ENCODE measurements around the gene RAB5B. TPM values are rescaled to one million over a fixed set of nuclear protein-coding genes. Genes with fewer than 3 reads are reported as not detected.

The RAB5B gene
- total RNA-seq, 1 donor from 2014 or later: 105 TPM

- no peak for TF ChIP-seq CTCF (conservative IDR thresholded peaks at IDR 0.05)
Observed at GRCh38 chr12:55991110-55991509, 17.2 kb downstream of the RAB5B start.

GRCh38 chr12:55993230-55993853 lies 19.5 kb downstream of the RAB5B start:
- Mint-ChIP-seq H3K4me3 (no peak overlapping the region), H3K36me3 (peaks cover 24% of the 10 kb centered on the region), H3K27me3 (no peaks in the 10 kb centered on the region), H3K9me3 (no peaks in the 10 kb centered on the region), H3K27ac (no peak overlapping the region), H3K4me1 (ENCODE audit: unreplicated experiment) (peaks cover 8% of the 10 kb centered on the region)
- no peak for TF ChIP-seq CTCF (conservative IDR thresholded peaks at IDR 0.05)
- no peak for DNase-seq (ENCODE audit: extremely low spot score, unreplicated experiment)

More at GRCh38 chr12:55991110-55991509, 17.2 kb downstream of the RAB5B start:
- no peak overlapping the region for H3K27ac Mint-ChIP-seq
- peaks cover 2% of the 10 kb centered on the region for H3K4me1 Mint-ChIP-seq (ENCODE audit: unreplicated experiment)
- H3K27me3 Mint-ChIP-seq: no peaks in the 10 kb centered on the region
- H3K9me3 Mint-ChIP-seq: no peaks in the 10 kb centered on the region
- H3K4me3 Mint-ChIP-seq: no peak overlapping the region
- no peak for DNase-seq (ENCODE audit: extremely low spot score, unreplicated experiment)
- peaks cover 24% of the 10 kb centered on the region for H3K36me3 Mint-ChIP-seq

GRCh38 chr12:55995366-55995765 lies 21.5 kb downstream of the RAB5B start:
- Mint-ChIP-seq H3K27me3 (no peaks in the 10 kb centered on the region), H3K27ac (no peak overlapping the region), H3K9me3 (no peaks in the 10 kb centered on the region), H3K36me3 (peaks cover 20% of the 10 kb centered on the region), H3K4me1 (ENCODE audit: unreplicated experiment) (peaks cover 14% of the 10 kb centered on the region), H3K4me3 (no peak overlapping the region)
- DNase-seq (ENCODE audit: extremely low spot score, unreplicated experiment): no peak
- TF ChIP-seq CTCF (conservative IDR thresholded peaks at IDR 0.05): no peak

GRCh38 chr12:55996201-55996714 lies 22.4 kb downstream of the RAB5B start:
- Mint-ChIP-seq H3K4me1 (ENCODE audit: unreplicated experiment) (peaks cover 14% of the 10 kb centered on the region), H3K36me3 (peaks cover 17% of the 10 kb centered on the region), H3K4me3 (peak overlapping the region; percentile 99), H3K27me3 (no peaks in the 10 kb centered on the region), H3K9me3 (no peaks in the 10 kb centered on the region), H3K27ac (peak overlapping the region; percentile 87)
- peak; percentile 96 for TF ChIP-seq CTCF (conservative IDR thresholded peaks at IDR 0.05)
- no peak for DNase-seq (ENCODE audit: extremely low spot score, unreplicated experiment)

- no peaks in the 10 kb centered on the region for H3K9me3 Mint-ChIP-seq
- TF ChIP-seq CTCF (conservative IDR thresholded peaks at IDR 0.05): no peak
- peak; percentile 93 for DNase-seq (ENCODE audit: extremely low spot score, unreplicated experiment)
- H3K27ac Mint-ChIP-seq: peak within 1 kb of the TSS; percentile 87
- peaks cover 22% of the 10 kb centered on the region for H3K36me3 Mint-ChIP-seq
- peaks cover 21% of the 10 kb centered on the region for H3K4me1 Mint-ChIP-seq (ENCODE audit: unreplicated experiment)
- H3K27me3 Mint-ChIP-seq: no peaks in the 10 kb centered on the region
- peak within 1 kb of the TSS; percentile 99 for H3K4me3 Mint-ChIP-seq
Observed at GRCh38 chr12:55996715-55997534, 23.0 kb downstream of the RAB5B start, which contains the start of gene SUOX. SUOX (plus strand) TSS chr12:55997276; CDS start chr12:56002222, 4,946 bp downstream.

All from type B pancreatic cell (in vitro differentiated cells).